IMR-90 (cell line): ENCODE measurements around the gene TRAPPC14. TPM values are rescaled to one million over a fixed set of nuclear protein-coding genes. Genes with fewer than 3 reads are reported as not detected.
A peak's percentile ranks its signal among the peaks of the same experiment; 100 is the strongest.

Source experiments
- ATAC-seq: fragments of 200-7000 bp; cut with Tn5 transposase; 2 replicates; pipeline ENCODE4 v1.9.1; 2020; ENCODE audit warnings: low read depth, mild to moderate bottlenecking, moderate library complexity
- BruUV-seq: library from RNA; stranded (reverse); fragments of 400-500 nt; replicated peaks from 2 replicates; lab custom pipeline; 2021; lab: Mats Ljungman, UMichigan
- CTCF ChIA-PET: fragments of 300-600 bp; formaldehyde crosslinking; extraction: SDS; loops from one replicate; lab custom pipeline; 2021; ENCODE audit warnings: antibody characterized with exemption; lab: Yijun Ruan, JAX
- POLR2A ChIA-PET: fragments of 300-600 bp; sonication (Branson Sonifier 250); formaldehyde crosslinking; loops from one replicate; lab custom pipeline; 2022; ENCODE audit warnings: antibody characterized with exemption; ENCODE audit not compliant: unreplicated experiment; lab: Charles Lee
- DNase-seq: peaks from one replicate; pipeline ENCODE4 v3.0.0; 2013
- H2AFZ ChIP-seq: replicated peaks from 2 replicates; pipeline ENCODE3; 2013; ENCODE audit warnings: low read length, mild to moderate bottlenecking; ENCODE audit not compliant: poor library complexity
- H2AK5ac ChIP-seq: 2 replicates; pipeline ENCODE4 v1.6.1; 2013; ENCODE audit warnings: low read depth, low read length, inconsistent platforms
- H2AK9ac ChIP-seq: replicated peaks from 2 replicates; pipeline ENCODE3; 2013; ENCODE audit warnings: mild to moderate bottlenecking, low read depth, low read length, moderate library complexity; ENCODE audit not compliant: poor library complexity
- H2BK120ac ChIP-seq: 2 replicates; pipeline ENCODE4 v1.6.1; 2013; ENCODE audit warnings: low read depth, low read length, inconsistent platforms
- H2BK15ac ChIP-seq: 3 replicates; pipeline ENCODE4 v1.6.1; 2013; ENCODE audit warnings: low read depth, low read length, inconsistent platforms
- H2BK20ac ChIP-seq: 2 replicates; pipeline ENCODE4 v1.6.1; 2013; ENCODE audit warnings: low read depth, mild to moderate bottlenecking, inconsistent platforms, low read length, moderate library complexity
- H2BK5ac ChIP-seq: 2 replicates; pipeline ENCODE4 v1.6.1; 2013; ENCODE audit warnings: mild to moderate bottlenecking, low read depth, low read length, inconsistent platforms; ENCODE audit not compliant: poor library complexity, severe bottlenecking
- H3K14ac ChIP-seq: replicated peaks from 2 replicates; pipeline ENCODE4 v1.6.1; 2013; ENCODE audit warnings: low read depth, low read length, inconsistent platforms
- H3K18ac ChIP-seq: 2 replicates; pipeline ENCODE4 v1.6.1; 2013; ENCODE audit warnings: low read depth, low read length, control low read depth
- H3K23ac ChIP-seq: 2 replicates; pipeline ENCODE4 v1.6.1; 2013; ENCODE audit warnings: low read depth, low read length, inconsistent platforms
- H3K27ac ChIP-seq: 2 replicates; pipeline ENCODE4 v1.5.1; 2013; ENCODE audit warnings: mild to moderate bottlenecking, control low read depth, low read length; ENCODE audit not compliant: insufficient read depth
- H3K27me3 ChIP-seq: 2 replicates; pipeline ENCODE4 v1.6.1; 2013; ENCODE audit warnings: low read length; ENCODE audit not compliant: control insufficient read depth, insufficient read depth
- H3K36me3 ChIP-seq: 2 replicates; pipeline ENCODE4 v1.6.1; 2013; ENCODE audit warnings: low read length, mixed read lengths; ENCODE audit not compliant: control insufficient read depth, insufficient read depth
- H3K4ac ChIP-seq: 2 replicates; pipeline ENCODE4 v1.6.1; 2013; ENCODE audit warnings: low read depth, low read length, inconsistent platforms
- H3K4me1 ChIP-seq: 2 replicates; pipeline ENCODE4 v1.6.1; 2013; ENCODE audit warnings: low read length, mixed read lengths; ENCODE audit not compliant: control insufficient read depth, insufficient read depth
- H3K4me2 ChIP-seq: 2 replicates; pipeline ENCODE4 v1.6.1; 2013; ENCODE audit warnings: low read depth, mild to moderate bottlenecking, control low read depth, low read length, moderate library complexity
- H3K4me3 ChIP-seq: 2 replicates; pipeline ENCODE4 v1.5.1; 2013; ENCODE audit warnings: low read depth, mild to moderate bottlenecking, control low read depth, low read length, moderate library complexity; ENCODE audit not compliant: insufficient read depth
- H3K56ac ChIP-seq: 2 replicates; pipeline ENCODE4 v1.6.1; 2013; ENCODE audit warnings: low read length, inconsistent platforms; ENCODE audit not compliant: insufficient read depth; ENCODE audit errors: extremely low read depth
- H3K79me1 ChIP-seq, 2 experiments: 2 replicates each; pipeline ENCODE4 v1.6.1; 2013; ENCODE audit warnings: low read length in 2 of 2, inconsistent platforms in 1 of 2, low read depth in 1 of 2
- H3K9ac ChIP-seq: 2 replicates; pipeline ENCODE4 v1.6.1; 2013; ENCODE audit warnings: low read depth, low read length, control low read depth
- H3K9me1 ChIP-seq: 2 replicates; pipeline ENCODE4 v1.6.1; 2013; ENCODE audit warnings: low read length, inconsistent platforms; ENCODE audit not compliant: insufficient read depth
- H3K9me3 ChIP-seq: 2 replicates; pipeline ENCODE4 v1.6.1; 2013; ENCODE audit warnings: low read length; ENCODE audit not compliant: control insufficient read depth, insufficient read depth
- H4K20me1 ChIP-seq: 2 replicates; pipeline ENCODE4 v1.6.1; 2013; ENCODE audit warnings: low read length, inconsistent platforms; ENCODE audit not compliant: insufficient read depth
- H4K5ac ChIP-seq: 2 replicates; pipeline ENCODE4 v1.6.1; 2013; ENCODE audit warnings: mild to moderate bottlenecking, low read depth, low read length, control low read depth
- H4K8ac ChIP-seq, 2 experiments: 2 replicates each; pipeline ENCODE4 v1.6.1; 2013; ENCODE audit warnings: low read depth in 2 of 2, low read length in 2 of 2, control low read depth in 1 of 2, inconsistent platforms in 1 of 2
- H4K91ac ChIP-seq: 2 replicates; pipeline ENCODE4 v1.6.1; 2013; ENCODE audit warnings: low read depth, low read length, inconsistent platforms; ENCODE audit not compliant: insufficient read depth
- BHLHE40 ChIP-seq: fragments of 150-350 bp; IDR thresholded peaks from 2 replicates; pipeline ENCODE4 v1.6.1; 2016; ENCODE audit warnings: mild to moderate bottlenecking, low read depth, low read length
- CEBPB ChIP-seq: IDR thresholded peaks from 2 replicates; pipeline ENCODE4 v1.6.1; 2012; ENCODE audit warnings: low read depth, low read length, improper control_type of control experiment
- CHD1 ChIP-seq: IDR thresholded peaks from 2 replicates; pipeline ENCODE4 v1.6.1; 2012; ENCODE audit warnings: low read depth, low read length, improper control_type of control experiment
- CTCF ChIP-seq: conservative IDR thresholded peaks from 2 replicates; pipeline ENCODE4 v1.5.1; 2012; ENCODE audit warnings: mild to moderate bottlenecking, low read depth, low read length, improper control_type of control experiment
- ELK1 ChIP-seq: fragments of 150-350 bp; IDR thresholded peaks from 2 replicates; pipeline ENCODE4 v1.6.1; 2016; ENCODE audit warnings: low read depth, mild to moderate bottlenecking, low read length, moderate library complexity, borderline replicate concordance
- FOS ChIP-seq: fragments of 150-350 bp; IDR thresholded peaks from 2 replicates; pipeline ENCODE4 v1.6.1; 2016; ENCODE audit warnings: low read depth, low read length
- MAFK ChIP-seq: IDR thresholded peaks from 2 replicates; pipeline ENCODE4 v1.6.1; 2012; ENCODE audit warnings: low read depth, low read length, improper control_type of control experiment
- MAZ ChIP-seq: IDR thresholded peaks from 2 replicates; pipeline ENCODE4 v1.6.1; 2012; ENCODE audit warnings: low read depth, mild to moderate bottlenecking, low read length, improper control_type of control experiment, moderate library complexity, borderline replicate concordance
- MXI1 ChIP-seq: IDR thresholded peaks from 2 replicates; pipeline ENCODE4 v1.6.1; 2012; ENCODE audit warnings: low read depth, mild to moderate bottlenecking, low read length, moderate library complexity, borderline replicate concordance
- NFE2L2 ChIP-seq: fragments of 150-350 bp; IDR thresholded peaks from 2 replicates; pipeline ENCODE4 v1.6.1; 2016; ENCODE audit warnings: low read depth, mild to moderate bottlenecking, low read length
- POLR2A ChIP-seq: IDR thresholded peaks from 2 replicates; pipeline ENCODE4 v1.6.1; 2012; ENCODE audit warnings: mild to moderate bottlenecking, low read depth, low read length
- RFX5 ChIP-seq: IDR thresholded peaks from 2 replicates; pipeline ENCODE4 v1.8.0; 2012; ENCODE audit warnings: low read depth, mild to moderate bottlenecking, low read length, moderate library complexity
- SMC3 ChIP-seq: fragments of 150-350 bp; IDR thresholded peaks from 2 replicates; pipeline ENCODE4 v1.6.1; 2016; ENCODE audit warnings: low read depth, mild to moderate bottlenecking, antibody characterized with exemption, low read length, moderate library complexity
- WGBS, 2 experiments: methylation state at CpG; one replicate each; pipeline versions ENCODE4 v1.1.5 to v1.1.7; 2013; ENCODE audit warnings: missing lambda C conversion rate in 2 of 2; ENCODE audit not compliant: insufficient read length in 1 of 2; ENCODE audit errors: extremely low coverage in 2 of 2; 5-methylcytosine and 5-hydroxymethylcytosine counted together
- dilution Hi-C: fragments of 300-500 bp; cut with HindIII; formaldehyde crosslinking; loops from one replicate; pipeline ENCODE4 v1.14.3; 2018; ENCODE audit warnings: low sequenced_read_pairs; ENCODE audit not compliant: unreplicated experiment
- in situ Hi-C: fragments of 300-500 bp; cut with MboI; formaldehyde crosslinking; loops from 3 replicates; pipeline ENCODE4 v1.14.3; 2019; ENCODE audit warnings: low sequenced_read_pairs, inconsistent platforms, mixed read lengths
- intact Hi-C: fragments of 100-400 bp; cut with micrococcal nuclease; formaldehyde crosslinking; loops from 2 replicates; pipeline ENCODE4 v1.10.0; 2022
- polyA plus RNA-seq, 3 experiments: library from polyadenylated mRNA; depleted of rRNA; stranded (reverse); fragments of >200 nt; gene quantifications; 2 replicates each; pipeline ENCODE4 v1.2.3, GENCODE V29; 2012; ENCODE audit warnings: low replicate concordance in 1 of 3
- total RNA-seq: library from RNA; depleted of rRNA; stranded (reverse); fragments of >200 nt; gene quantifications from 2 replicates; pipeline ENCODE4 v1.2.3, GENCODE V29; 2012

Gene TRAPPC14
- total and polyA plus RNA-seq, 2 of the 4 experiments (the other 2 are of a cell fraction) = 4.5 to 15.9 TPM

DNA sequence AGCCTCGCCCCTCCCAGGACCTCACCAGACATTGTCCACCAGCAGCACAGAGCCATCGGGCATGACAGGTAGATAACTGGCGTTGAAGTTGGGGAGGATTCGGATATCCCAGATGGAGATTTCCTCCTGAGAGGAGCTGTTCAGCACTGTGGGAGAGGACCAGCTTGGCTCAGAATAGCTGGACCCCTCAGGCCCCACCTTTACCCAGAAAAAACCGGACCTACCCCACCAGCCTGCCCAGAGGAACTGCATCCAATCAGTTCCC, 1.5 kb downstream of the TRAPPC14 start:
- no TSS peak for BruUV-seq
- Histone ChIP-seq H3K4ac (no peak overlapping the region), H2BK15ac (no peak overlapping the region), H2BK120ac (no peak overlapping the region), H3K56ac (no peak overlapping the region), H4K91ac (no peak overlapping the region), H3K27ac (no peak overlapping the region), H3K9ac (0 out of 2 replicates have a peak overlapping the region, but pooled peaks have one; percentile 7), H2BK20ac (no peak overlapping the region), H3K9me3 (no peaks in the 10 kb centered on the region), H4K5ac (no peak overlapping the region), H3K14ac (no peak overlapping the region), H2AK5ac (no peak overlapping the region), H2AK9ac (no peak overlapping the region), H3K36me3 (peaks cover 39% of the 10 kb centered on the region), H4K8ac (no peak overlapping the region), H3K9me1 (peaks cover 2% of the 10 kb centered on the region; the same call in 1 of the 2 replicates), H4K20me1 (peaks cover 23% of the 10 kb centered on the region), H3K4me2 (peak overlapping the region; percentile 78; the same call in 1 of the 2 replicates), H3K4me1 (peaks cover 6% of the 10 kb centered on the region), H2BK5ac (no peak overlapping the region), H3K27me3 (no peaks in the 10 kb centered on the region), H3K23ac (peak overlapping the region; percentile 70; the same call in 1 of the 2 replicates), H3K4me3 (no peak overlapping the region), H3K18ac (no peak overlapping the region), H3K79me1 (peaks cover 19 to 60% of the 10 kb centered on the region in 2 experiments), H2AFZ (no peak overlapping the region)
- POLR2A ChIA-PET = interaction anchor here (1.2 kb wide), 1 partner anchor 8 kb away, joined by 3 read pairs; the partner anchor contains the start of gene LAMTOR4
- ATAC-seq = no peak
- TF ChIP-seq RFX5 = no peak
- no peak for TF ChIP-seq ELK1
- no peak for TF ChIP-seq MAFK
- no peak for TF ChIP-seq SMC3
- TF ChIP-seq BHLHE40 = no peak
- TF ChIP-seq NFE2L2 = no peak
- TF ChIP-seq MXI1 = no peak
- TF ChIP-seq CTCF = no peak
- TF ChIP-seq FOS = no peak
- TF ChIP-seq CEBPB = no peak
- no peak for TF ChIP-seq CHD1
- no peak for TF ChIP-seq POLR2A
- TF ChIP-seq MAZ = no peak
- dilution Hi-C loops (no loop called here), in situ Hi-C loops (no loop called here), intact Hi-C loops (no loop called here)
- no CpG with 5 or more reads among the region's 5 CpGs for WGBS, 2 experiments
- no peak for DNase-seq
- CTCF ChIA-PET = interaction anchor here (1.0 kb wide), 1 partner anchor 8 kb away, joined by 3 read pairs; the partner anchor contains the start of gene LAMTOR4
